ENCODE data around the gene KIAA1586.

KIAA1586 gene

DNA sequence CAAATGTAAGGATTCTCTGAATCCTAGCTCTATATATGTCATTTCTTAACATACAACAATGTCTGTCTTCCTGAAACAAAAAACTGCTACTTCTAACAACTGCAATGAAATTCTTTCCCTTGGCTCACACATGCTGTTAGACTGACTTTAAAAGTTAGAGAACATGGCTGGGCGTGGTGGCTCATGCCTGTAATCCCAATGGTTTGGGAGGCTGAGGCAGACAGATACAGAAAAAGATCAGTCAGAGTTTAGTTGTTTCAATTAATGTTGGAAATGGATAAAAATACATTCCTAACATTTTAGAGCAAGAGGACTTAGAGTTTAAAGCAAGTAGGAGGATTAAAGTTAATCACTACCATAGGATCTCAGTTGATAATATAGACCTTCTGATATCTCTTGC is 28.7 kb upstream of the KIAA1586 start:
- no peak overlapping the region for H3K27ac ChIP-seq
- no peak for TF ChIP-seq CTCF (conservative IDR thresholded peaks at IDR 0.05)

GRCh38 chr6:57019434-57019833 is 27.1 kb upstream of the KIAA1586 start:
- TF ChIP-seq CTCF (conservative IDR thresholded peaks at IDR 0.05) = no peak
- H3K27ac ChIP-seq = no peak overlapping the region

DNA sequence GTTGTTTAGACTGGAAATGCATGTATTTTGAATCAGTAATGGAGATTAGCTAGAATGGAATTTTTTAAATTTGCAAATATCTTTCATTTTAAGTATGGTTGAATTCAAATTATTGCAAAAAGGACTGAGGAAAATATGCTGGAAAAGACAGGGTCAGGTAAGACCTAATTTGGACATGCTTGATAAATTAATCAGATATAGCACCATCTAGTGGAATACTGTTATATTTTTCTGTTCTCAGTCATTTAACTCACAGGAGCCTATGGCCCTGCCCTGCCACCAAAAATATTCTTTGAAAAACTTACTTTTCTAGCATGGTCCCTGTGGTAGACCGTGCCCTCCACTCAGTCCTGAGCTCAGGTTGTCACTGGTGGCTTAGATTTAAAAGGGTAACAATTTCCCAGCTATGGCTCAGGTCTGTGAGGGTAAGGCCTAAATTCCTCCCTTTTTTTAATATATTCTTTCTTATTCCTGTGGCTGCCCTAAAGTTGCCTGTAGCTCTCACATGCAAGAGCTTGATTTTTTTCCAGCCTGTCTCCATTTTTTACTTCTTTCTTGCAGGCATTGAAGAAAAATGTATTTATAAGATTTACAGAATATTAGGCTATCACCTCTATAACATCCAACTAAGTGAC is 25.3 kb upstream of the KIAA1586 start:
- no peak overlapping the region for H3K27ac ChIP-seq
- TF ChIP-seq CTCF (conservative IDR thresholded peaks at IDR 0.05) = peak; percentile 74

GRCh38 chr6:57024321-57024720 is 22.2 kb upstream of the KIAA1586 start:
- no peak overlapping the region for H3K27ac ChIP-seq
- no peak for TF ChIP-seq CTCF (conservative IDR thresholded peaks at IDR 0.05)

GRCh38 chr6:57024775-57025174 is 21.7 kb upstream of the KIAA1586 start:
- TF ChIP-seq CTCF (conservative IDR thresholded peaks at IDR 0.05) = no peak
- H3K27ac ChIP-seq = no peak overlapping the region

- H3K27ac ChIP-seq = no peak overlapping the region
- no peak for TF ChIP-seq CTCF (conservative IDR thresholded peaks at IDR 0.05)
Measured at GRCh38 chr6:57026001-57026400, 20.5 kb upstream of the KIAA1586 start.

DNA sequence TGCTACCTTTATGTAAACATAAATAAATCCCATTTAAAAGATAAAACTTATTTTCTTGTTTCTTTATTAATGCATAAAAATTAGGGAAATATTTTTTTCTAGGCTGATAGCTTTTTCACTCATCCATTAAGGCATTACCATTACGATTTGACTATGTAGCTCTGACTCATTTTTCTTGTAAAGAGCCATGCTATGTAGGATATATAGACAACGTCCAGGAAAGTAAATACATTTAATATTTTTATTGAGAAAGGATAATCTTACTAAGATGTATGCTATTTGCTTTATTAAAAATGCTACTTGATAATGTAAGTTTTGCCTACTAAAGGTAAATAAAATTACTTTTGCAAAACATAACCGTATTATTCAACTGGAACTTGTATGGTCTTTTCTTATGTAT is 19.2 kb upstream of the KIAA1586 start:
- H3K27ac ChIP-seq = no peak overlapping the region
- TF ChIP-seq CTCF (conservative IDR thresholded peaks at IDR 0.05) = no peak
